OCI-LY7 (cell line): ENCODE data around the gene POU2F3.

Experiments
- EZH2phosphoT487 ChIP-seq: fragments of 200-600 bp; sonication (generic); IDR thresholded peaks from 2 replicates; pipeline ENCODE4 v1.6.1; 2018; ENCODE audit warnings: low read depth, borderline replicate concordance, mild to moderate bottlenecking, mixed run types, antibody characterized with exemption, low read length, moderate library complexity, mixed read lengths
- TF ChIP-seq, protein P1 (sequence below): fragments of 200-600 bp; sonication (generic); conservative IDR thresholded peaks from 2 replicates; pipeline ENCODE4 v1.5.1; 2014; ENCODE audit warnings: mild to moderate bottlenecking, antibody characterized with exemption, low read length, moderate library complexity, mixed read lengths

DNA sequence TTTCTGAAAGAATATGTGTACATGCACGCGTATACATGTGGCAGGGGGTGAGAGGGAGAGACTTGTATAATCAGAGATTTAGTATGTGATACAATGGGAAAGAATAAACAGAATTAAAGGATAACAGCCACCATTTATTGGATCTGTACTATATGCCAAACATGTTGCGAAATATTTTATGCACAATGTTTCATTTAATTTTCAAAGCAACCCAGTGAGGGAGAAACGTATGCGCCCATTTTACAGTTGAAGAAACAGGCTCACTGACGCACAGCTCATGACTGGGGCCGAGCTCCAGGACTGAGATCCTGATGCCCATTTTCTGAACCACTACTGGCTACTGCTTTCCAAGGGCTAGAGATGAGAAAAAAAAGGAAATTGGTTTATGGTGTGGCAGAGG lies 32.4 kb upstream of the POU2F3 start:
- TF ChIP-seq, protein P1, sequence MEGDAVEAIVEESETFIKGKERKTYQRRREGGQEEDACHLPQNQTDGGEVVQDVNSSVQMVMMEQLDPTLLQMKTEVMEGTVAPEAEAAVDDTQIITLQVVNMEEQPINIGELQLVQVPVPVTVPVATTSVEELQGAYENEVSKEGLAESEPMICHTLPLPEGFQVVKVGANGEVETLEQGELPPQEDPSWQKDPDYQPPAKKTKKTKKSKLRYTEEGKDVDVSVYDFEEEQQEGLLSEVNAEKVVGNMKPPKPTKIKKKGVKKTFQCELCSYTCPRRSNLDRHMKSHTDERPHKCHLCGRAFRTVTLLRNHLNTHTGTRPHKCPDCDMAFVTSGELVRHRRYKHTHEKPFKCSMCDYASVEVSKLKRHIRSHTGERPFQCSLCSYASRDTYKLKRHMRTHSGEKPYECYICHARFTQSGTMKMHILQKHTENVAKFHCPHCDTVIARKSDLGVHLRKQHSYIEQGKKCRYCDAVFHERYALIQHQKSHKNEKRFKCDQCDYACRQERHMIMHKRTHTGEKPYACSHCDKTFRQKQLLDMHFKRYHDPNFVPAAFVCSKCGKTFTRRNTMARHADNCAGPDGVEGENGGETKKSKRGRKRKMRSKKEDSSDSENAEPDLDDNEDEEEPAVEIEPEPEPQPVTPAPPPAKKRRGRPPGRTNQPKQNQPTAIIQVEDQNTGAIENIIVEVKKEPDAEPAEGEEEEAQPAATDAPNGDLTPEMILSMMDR = no peak
- no peak for TF ChIP-seq EZH2phosphoT487
